GM18867 (cell line): ENCODE measurements around the gene CCDC7.
"Not testable (repeated sequence)": the region's sequence is repeated elsewhere in the genome, so short reads cannot be mapped to it uniquely, and the experiment has no call there.

ENCODE experiments used
- ATAC-seq: cut with Tn5 transposase; IDR thresholded peaks from one replicate; pipeline ENCODE4 v1.9.1; 2021; ENCODE audit warnings: mild to moderate bottlenecking, moderate library complexity; ENCODE audit not compliant: unreplicated experiment

Gene CCDC7

DNA sequence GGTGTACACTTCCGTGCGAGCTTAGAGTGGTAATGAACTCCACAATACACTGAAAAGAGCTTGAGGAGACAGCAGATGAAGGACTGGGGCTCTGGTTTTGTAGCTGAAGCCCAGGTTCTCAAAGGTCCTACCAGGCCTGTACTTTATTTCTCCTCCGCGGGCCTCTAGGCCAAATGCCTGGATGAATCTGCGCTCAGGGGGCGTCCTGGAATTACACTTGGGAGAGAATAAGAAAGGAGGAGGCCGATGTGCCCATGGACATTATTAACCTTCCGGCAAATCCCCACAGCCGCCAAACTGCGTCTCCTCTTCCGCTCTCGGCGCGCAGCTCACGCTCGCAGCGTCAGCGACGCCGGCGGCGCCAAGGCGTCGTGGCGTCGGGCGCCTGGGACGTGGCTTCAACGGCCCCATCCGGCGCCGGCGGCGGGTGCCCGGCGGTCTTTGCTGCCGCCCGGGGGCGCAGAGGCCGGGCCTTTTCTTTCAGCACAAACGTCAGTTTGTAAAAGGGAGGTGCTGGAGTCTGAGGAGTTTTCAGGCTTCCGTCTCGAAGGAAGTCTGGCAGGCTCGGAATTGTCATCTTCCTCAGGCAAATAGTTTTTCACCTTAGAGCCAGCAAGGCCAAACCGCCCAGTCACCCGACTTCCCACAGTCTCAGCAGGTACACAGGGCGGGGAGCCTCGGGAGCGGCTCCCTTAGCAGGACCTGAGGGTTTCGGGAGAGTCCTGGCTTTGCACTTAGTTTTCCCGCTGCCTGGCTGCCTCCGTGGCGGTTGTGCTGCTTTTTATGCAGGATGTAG is at the start of gene CCDC7:
Gene CCDC7 (plus strand): TSS at position 401 of the 796 bp plus-strand sequence. CDS start 5,503 bp downstream, outside the sequence.
- peak; percentile 97 for ATAC-seq

DNA sequence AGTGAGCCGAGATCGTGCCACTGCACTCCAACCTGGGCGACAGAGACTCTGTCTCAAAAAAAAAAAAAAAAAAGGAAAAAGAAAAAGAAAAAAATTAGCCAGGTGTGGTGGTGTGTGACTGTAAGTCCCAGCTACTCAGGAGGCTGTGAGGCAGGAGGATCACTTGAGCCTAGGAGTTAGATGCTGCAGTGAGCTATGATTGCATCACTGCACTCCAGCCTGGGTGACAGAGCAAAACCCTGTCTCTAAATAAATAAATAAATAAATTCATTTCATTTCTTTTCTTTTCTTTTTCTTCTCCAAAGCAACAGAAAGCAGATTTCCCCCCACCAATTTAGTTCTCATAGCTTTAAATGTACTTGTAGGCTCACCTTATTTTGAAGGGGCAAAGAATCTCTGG is 48.8 kb upstream of the CCDC7 start:
- ATAC-seq: not testable (repeated sequence)

DNA sequence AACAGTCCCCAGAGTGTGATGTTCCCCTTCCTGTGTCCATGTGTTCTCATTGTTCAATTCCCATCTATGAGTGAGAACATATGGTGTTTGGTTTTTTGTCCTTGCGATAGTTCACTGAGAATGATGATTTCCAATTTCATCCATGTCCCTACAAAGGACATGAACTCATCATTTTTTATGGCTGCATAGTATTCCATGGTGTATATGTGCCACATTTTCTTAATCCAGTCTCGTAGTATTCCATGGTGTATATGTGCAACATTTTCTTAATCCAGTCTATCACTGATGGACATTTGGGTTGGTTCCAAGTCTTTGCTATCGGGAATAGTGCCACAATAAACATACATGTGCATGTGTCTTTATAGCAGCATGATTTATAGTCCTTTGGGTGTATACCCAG is 46.2 kb upstream of the CCDC7 start:
- ATAC-seq: not testable (repeated sequence)

DNA sequence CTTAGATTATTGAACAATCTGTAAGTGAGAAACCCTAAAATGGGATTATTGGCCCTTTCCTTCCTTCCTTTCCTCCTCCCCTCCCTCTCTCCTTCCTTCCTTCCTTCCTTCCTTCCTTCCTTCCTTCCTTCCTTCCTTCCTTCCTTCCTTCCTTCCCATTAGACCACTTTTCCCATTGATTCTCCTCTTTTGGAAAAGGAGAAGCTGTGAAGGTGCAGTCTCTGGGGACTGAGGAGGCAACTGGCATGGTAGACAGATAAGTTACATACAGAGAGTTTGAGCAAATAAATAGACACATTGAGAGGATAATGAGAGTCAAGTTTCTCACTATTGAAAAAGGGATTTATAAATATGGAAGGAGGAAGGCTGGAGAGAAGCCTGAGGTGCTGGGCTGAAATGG is 45.0 kb upstream of the CCDC7 start:
- ATAC-seq: no peak

DNA sequence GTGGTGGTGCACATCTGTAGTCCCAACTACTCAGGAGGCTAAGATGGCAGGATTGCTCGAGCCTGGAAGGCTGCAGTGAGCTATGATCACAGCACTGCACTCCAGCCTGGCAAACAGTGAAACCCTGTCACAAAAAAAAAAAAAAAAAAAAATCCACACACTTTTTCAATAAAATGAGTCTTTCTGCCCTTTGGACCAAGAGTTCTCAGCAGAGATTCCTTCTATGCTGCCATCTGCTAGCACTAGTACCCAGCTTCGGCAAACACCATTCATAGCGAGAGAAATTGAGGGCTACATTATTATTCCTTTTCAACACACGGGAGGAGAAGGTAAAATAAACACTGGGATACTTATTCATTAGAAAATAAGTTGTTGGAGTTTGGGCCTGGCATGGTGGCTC is 43.4 kb upstream of the CCDC7 start:
- ATAC-seq: no peak

DNA sequence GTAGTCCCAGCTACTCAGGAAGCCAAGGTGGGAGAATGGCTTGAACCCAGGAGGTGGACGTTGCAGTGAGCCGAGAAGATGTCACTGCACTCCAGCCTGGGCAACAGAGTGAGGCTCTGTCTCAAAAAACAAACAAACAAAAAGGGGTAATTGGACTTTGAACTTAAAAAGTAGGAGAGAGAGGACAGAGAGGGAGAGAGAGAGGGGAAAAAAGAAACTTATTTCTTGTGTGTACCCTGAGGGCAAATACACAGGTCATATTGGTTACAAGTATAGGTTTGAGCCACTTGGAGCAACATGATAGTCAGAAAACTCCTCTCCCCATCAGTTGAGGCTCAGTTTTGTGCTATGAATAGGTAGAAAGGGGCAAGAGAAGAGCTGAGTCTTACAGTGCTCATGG is 42.8 kb upstream of the CCDC7 start:
- ATAC-seq: no peak

DNA sequence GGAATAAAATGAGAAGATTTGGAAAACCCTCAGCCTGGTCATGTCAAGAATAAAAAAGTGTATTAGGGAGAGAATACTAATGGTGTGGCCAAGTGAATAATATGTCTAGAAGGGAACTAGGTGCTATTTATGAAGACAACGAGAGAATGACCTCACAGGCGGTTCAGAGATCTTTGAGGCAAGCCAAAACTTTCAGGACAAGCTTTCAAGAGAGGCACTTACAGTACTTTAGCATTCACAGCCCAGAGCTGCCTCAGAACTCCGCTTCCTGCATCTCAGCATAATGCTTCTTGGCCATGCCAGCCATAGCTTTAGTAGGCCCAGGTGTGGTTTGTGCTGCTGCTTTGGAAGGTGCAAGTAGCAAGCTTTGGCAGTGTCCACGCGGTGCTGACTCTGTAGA is 37.2 kb upstream of the CCDC7 start:
- no peak for ATAC-seq

DNA sequence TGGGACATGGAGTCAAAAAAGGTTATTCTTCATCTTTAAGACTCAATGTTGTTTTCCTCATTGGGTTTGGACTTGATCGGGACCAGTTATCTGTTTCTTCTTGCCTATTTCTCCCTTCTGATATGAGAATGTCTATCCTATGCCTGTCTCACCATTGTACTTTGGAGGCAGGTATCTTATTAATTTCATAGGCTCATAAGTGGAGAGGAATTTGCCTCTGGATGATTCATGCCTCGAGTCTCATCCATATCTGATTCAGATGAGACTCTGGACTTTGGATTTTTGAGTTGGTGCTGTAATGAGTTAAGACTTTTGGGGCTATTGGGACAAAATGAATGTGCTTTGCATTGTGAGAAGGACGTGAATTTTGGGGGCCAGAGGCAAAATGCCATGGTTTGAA is 36.2 kb upstream of the CCDC7 start:
- ATAC-seq: no peak

DNA sequence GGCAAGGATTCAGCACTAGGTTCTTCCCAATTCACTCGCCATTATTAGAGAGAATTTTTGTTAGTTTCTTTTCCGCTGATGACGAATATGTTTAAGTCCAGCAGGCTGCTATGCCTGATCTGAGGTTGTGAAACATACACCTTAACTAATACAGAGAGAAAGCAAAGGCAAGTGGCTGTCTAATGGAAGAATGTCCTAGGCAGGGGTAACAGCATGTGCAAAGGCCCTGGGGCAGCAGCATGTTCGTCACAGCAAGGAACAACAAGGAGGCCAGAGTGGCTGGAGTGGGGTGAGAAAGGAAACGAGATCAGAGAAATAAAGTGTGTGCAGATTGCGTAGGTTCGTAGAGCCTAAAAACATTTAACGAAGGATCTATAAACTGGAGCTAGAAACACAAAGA is 35.4 kb upstream of the CCDC7 start:
- no peak for ATAC-seq

DNA sequence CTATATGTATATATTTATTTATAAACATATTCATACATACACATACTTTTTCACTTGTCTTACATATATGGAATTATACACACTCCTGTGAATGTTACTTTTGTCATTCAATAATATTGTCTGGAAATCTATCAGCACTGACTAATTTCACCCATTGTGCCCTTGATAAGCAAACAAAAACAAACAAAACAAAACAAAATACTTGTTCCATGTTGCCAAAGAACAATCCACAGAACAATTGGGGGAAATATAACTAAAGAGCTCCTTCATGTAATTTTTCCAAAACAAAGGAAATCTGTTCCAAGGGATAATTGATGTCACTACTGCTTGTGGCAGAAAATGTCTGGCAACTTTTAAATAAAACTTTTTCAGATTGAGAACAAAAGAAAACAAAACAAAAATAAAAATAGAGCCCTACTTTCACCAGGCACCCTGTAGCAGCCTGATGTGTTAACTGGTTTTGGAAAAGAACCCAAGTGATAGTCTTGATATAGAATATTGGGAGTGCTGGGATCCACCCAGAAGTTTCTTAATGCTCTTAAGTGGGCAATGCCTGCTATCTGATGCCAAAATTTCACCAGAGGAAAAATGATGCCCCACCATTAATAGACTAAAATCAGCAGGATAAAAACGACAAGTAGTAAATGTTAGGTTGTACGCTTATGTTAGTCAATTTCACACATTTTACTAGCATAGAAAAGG is 34.0 kb upstream of the CCDC7 start:
- ATAC-seq: no peak

DNA sequence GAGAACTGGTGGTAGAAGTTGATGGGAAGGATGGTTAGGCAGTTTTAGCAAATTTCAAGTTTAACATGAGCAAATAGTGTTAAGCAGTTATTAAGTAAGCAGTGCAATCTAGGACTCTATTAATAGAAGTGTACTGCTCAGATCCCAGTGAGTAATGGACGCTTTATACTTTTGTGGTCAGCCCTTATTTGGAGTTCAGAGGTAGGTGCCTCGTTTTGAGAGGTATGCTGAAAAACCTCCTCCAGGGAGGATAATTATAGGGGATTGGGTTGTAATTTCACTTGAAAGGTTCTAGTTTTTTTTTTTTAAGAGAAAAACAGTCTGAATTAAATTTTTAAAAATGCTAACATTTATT is 33.5 kb upstream of the CCDC7 start:
- no peak for ATAC-seq

DNA sequence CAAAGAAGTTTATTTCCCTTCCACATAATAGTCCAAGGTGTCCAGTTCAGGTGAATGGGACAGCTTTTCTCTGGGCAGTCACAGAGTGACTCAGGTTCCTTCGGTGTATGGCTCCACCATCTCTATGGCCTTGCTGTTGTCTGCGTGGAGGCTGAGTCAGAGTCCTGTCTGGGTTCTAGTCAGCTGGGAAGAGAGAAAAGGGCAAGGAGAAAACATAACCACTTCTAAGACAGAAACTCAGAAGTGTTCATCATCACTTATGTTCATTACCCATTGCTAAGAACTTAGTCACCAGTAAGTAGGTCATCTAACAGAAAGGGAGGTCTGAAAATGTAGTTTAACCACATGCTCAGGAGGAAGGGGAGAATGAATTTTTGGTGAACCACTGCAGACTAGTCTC is 32.4 kb upstream of the CCDC7 start:
- ATAC-seq: no peak

DNA sequence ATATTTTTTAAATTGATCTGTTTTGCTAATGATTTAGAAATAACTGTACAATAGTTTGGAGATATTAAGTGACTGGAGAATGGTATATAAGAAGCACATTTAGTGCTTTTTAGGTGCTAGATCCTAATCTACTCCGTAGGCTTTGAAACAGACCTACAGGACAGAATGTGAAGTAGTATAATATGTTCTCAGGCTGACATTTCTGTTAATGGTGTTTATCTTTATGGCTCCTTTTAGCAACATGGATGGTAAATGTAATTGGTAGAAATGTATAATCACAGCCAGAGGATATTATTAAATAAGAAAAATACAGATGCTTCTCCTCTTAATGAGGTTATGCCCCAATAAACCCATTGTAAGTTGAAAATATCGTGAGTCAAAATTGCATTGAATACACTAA is 30.6 kb upstream of the CCDC7 start:
- ATAC-seq: no peak

DNA sequence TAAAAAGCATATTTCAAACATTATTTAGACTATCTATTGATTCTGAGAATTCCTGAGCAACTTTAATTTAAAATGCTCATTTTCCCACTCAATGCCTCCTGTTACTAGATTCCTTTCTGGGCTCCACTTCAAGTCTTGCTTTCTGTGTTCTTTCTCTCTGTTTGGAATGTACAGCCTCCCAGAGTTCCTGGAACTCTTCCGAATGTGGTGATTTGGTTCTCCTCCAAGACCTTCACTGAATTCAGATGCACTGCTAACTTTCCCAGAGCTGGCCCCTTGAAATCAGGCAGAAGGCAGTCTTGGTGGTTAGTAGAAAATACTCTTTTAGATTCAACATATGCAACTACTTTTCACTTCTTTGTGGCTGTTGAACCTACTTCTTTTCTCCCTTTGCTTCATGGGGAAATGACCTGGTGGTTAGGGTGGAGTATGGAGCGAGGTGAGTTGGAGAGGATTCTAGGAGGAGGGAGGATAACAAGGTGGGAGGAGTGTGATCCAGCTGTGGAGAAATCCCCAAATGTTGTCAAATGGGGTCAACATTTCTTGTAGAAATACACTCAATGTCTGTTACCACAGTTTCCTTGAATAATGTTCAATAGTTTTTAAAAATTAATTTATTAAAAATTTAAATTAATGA is 27.9 kb upstream of the CCDC7 start:
- ATAC-seq: no peak

DNA sequence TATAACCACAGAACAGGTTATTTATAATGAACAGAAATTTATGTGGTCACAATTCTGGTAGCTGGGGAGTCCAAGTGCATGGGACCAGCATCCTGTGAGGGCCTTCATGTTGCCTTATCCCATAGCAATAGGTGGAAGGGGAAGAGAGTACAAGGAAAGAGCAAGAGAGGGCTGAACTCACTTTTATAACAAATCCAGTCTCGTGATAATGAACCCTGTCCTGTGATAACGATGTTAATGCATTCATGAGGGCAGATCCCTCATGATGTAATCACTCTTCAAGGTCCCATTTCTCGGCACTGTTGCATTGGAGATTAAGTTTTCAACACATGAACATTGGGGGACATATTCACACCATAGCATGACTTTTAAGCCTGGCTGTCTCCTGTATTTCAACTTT is 27.4 kb upstream of the CCDC7 start:
- no peak for ATAC-seq

DNA sequence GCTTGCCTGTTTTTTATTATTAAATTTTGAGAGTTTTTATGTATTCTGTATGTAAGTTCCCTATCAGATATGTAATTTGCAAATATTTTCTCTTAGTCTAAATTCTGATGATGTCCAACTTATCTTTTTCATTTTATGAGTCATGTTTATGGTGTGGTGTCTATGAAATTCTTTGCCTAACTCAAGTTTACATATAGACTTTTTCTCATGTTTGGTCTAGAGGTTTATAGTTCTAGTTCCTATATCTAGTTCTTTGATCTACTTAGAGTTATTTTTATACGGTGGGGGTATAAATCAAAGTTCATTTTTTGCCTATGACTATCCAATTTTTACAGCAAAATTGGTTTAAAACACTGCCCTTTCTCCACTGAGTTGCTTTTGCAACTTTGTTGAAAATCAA is 26.3 kb upstream of the CCDC7 start:
- no peak for ATAC-seq

DNA sequence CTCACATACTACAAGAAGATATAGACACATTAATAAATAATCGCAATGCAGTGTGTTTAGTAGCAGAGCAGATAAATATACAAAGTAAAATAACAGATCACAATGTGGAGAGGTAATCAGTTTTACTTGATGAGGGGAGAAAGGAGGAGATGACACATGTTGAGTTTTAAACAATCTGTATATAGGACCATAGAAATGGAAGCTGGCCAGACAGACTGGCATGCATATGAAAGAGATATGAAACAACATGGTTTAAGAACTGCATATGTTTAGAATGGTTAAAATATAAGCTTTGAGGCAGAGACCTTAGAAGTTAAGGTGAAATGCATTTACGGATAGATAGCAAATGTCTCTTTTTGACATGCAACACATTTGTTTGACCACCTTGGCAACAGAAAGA is 19.8 kb upstream of the CCDC7 start:
- no peak for ATAC-seq

DNA sequence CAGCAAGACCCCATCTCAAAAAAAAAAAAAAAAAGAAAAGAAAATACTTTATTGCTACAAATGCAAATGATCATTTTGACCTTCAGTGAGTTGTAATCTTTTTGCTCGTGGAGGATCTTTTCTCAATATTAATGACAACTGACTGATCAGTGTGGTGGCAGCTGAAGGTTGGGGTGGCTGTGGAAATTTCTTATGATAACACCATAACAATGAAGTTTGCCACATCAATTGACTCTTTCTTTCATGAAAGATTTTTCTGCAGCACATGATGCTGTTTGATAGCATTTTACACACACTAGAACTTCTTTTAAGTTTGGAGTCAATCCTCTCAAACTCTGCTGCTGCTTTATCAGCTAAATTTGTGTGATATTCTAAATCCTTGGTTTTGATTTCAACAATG is 12.4 kb upstream of the CCDC7 start:
- no peak for ATAC-seq

DNA sequence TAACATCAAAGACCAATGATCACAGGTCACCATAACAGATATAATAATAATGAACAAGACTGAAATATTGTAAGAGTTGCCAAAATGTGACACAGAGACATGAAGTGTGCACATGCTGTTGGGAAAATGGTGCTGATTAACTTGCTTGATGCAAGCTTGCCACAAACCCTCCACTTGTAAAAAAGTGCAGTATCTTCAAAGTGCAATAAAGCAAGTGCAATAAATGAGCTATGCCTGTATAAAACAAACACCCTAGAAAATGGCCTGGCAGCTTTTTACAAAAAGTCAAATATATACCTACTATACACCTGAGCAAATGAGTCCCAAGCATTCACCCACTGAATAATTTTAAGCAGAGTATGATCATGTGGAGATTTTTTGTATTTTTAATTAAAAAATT is 9.7 kb upstream of the CCDC7 start:
- ATAC-seq: no peak

DNA sequence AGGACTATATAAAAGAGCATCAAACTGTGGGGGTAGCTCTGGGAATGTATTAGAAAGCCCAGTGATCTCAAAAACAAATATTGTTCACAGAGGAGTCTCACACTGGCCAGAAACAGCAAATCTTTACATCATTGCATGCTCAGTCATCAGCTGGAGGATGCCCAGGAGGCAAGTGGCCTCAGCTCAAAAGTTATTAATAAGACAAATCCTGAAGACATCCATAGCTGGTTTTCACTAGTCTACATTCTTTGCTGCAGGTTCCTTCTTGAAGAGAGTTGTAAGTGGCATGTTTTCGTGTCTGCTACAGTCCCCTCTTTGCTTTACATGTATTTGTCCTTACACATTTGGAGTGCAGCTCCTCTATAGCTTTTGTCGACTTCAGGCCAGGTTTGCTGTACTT is 8.6 kb upstream of the CCDC7 start:
- no peak for ATAC-seq

DNA sequence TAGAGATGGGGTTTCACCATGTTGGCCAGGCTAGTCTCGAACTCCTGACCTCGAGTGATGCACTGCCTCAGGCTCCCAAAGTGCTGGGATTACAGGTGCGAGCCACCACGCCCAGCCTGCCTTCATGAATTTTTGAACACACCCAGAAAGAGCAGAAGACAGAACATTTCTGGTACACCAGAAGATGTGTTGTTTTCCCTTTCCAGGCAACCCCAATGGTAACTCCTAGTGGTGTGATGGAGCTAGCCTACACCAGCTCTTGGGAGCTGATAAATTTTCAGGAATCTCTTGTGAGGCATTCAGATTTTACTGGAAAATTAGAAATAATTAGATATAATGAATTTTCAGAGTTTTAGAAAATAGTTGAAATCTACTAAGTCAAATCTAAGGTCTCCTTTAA is 904 bp upstream of the CCDC7 start:
- no peak for ATAC-seq
